Osteocyte (in vitro differentiated cells): ENCODE results near the gene CTLA4. TPM values are rescaled to one million over a fixed set of nuclear protein-coding genes. Genes with fewer than 3 reads are reported as not detected.
"Not testable (repeated sequence)": the region's sequence is repeated elsewhere in the genome, so short reads cannot be mapped to it uniquely, and the experiment has no call there.

Experiments
- DNase-seq: peaks from one replicate; pipeline ENCODE4 v3.0.0; 2021; ENCODE audit warnings: mixed read lengths; ENCODE audit not compliant: unreplicated experiment; ENCODE audit errors: extremely low spot score
- H3K27ac Mint-ChIP-seq: one replicate; pipeline ENCODE4 v1.8.0; 2021; ENCODE audit warnings: mild to moderate bottlenecking, mixed read lengths; ENCODE audit not compliant: unreplicated experiment
- H3K27me3 Mint-ChIP-seq: one replicate; pipeline ENCODE4 v1.8.0; 2021; ENCODE audit warnings: mixed read lengths; ENCODE audit not compliant: unreplicated experiment
- H3K36me3 Mint-ChIP-seq: one replicate; pipeline ENCODE4 v1.8.0; 2021; ENCODE audit warnings: mixed read lengths; ENCODE audit not compliant: unreplicated experiment
- H3K4me1 Mint-ChIP-seq: one replicate; pipeline ENCODE4 v1.8.0; 2021; ENCODE audit warnings: mixed read lengths; ENCODE audit not compliant: unreplicated experiment
- H3K4me3 Mint-ChIP-seq: one replicate; pipeline ENCODE4 v1.8.0; 2021; ENCODE audit warnings: mild to moderate bottlenecking, moderate library complexity, mixed read lengths; ENCODE audit not compliant: unreplicated experiment
- H3K9me3 Mint-ChIP-seq: one replicate; pipeline ENCODE4 v1.8.0; 2021; ENCODE audit warnings: mixed read lengths; ENCODE audit not compliant: unreplicated experiment
- total RNA-seq: library from RNA; stranded (reverse); gene quantifications from 2 replicates; pipeline ENCODE4 v1.2.1, GENCODE V29; 2021
- TF ChIP-seq, protein P1 (sequence below): fragments of 200-600 bp; sonication (generic); IDR thresholded peaks from 2 replicates; pipeline ENCODE4 v1.5.0; 2021; ENCODE audit warnings: antibody characterized with exemption, mild to moderate bottlenecking, moderate library complexity

Gene CTLA4
- total RNA-seq, 1 donor from 2014 or later, result not detected

DNA sequence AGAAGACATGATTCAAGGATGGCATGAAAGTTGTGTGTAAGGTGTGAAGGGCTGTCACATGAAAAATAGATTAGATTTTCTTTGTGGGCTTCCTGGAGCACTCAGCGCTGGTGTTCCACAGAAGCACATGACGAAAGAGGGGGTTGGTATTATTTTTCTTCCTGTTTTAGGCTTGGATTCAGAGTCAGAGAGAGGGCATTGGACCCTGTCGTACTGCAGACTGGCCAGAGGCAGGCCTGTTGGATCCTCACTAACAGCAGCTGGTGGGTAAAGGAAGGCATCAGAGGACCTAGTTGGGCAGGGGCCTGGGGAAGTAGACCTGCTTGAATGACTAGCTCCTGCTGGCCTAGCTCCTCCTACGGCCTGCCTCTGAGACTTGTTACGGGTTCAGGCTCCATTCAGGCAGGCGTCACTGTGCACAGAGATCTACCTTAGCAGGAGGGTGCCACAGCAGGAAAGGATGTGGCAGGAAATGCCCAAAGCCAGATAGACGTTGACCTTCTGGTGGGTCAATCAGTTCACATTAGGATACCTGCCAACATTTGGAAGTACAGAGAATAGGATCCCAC lies 13.1 kb downstream of the CTLA4 start:
- H3K9me3 Mint-ChIP-seq, result no peaks in the 10 kb centered on the region
- DNase-seq, result no peak
- no peaks in the 10 kb centered on the region for H3K36me3 Mint-ChIP-seq
- peaks cover 18% of the 10 kb centered on the region for H3K27me3 Mint-ChIP-seq
- no peak overlapping the region for H3K4me3 Mint-ChIP-seq
- H3K4me1 Mint-ChIP-seq, result no peaks in the 10 kb centered on the region
- TF ChIP-seq, protein P1, sequence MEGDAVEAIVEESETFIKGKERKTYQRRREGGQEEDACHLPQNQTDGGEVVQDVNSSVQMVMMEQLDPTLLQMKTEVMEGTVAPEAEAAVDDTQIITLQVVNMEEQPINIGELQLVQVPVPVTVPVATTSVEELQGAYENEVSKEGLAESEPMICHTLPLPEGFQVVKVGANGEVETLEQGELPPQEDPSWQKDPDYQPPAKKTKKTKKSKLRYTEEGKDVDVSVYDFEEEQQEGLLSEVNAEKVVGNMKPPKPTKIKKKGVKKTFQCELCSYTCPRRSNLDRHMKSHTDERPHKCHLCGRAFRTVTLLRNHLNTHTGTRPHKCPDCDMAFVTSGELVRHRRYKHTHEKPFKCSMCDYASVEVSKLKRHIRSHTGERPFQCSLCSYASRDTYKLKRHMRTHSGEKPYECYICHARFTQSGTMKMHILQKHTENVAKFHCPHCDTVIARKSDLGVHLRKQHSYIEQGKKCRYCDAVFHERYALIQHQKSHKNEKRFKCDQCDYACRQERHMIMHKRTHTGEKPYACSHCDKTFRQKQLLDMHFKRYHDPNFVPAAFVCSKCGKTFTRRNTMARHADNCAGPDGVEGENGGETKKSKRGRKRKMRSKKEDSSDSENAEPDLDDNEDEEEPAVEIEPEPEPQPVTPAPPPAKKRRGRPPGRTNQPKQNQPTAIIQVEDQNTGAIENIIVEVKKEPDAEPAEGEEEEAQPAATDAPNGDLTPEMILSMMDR, result no peak
- no peak overlapping the region for H3K27ac Mint-ChIP-seq

GRCh38 chr2:203881185-203881584 lies 13.6 kb downstream of the CTLA4 start:
- H3K27ac Mint-ChIP-seq, H3K4me1 Mint-ChIP-seq, H3K4me3 Mint-ChIP-seq, DNase-seq, H3K9me3 Mint-ChIP-seq, H3K36me3 Mint-ChIP-seq: not testable (repeated sequence)
- H3K27me3 Mint-ChIP-seq, result peaks cover 13% of the 10 kb centered on the region

DNA sequence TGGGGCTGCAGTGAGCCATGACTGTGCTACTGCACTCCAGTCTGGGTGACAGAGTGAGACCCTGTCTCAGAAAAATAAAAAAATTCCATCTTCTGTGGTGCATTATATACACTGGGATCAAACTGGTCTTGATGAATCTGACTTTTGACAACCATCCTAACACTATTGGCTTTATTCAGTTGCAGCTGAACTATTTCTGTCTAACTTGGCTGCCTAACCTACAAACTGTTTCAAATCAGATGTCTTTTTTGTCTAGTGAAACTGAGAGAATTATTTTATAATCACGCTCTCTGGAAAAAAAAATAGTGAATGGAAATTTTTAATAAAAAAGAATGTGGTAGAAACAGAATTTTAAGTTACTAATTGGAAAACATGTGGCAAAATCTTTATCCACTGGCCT lies 15.0 kb downstream of the CTLA4 start:
- Mint-ChIP-seq H3K27me3 (peaks cover 11% of the 10 kb centered on the region), H3K36me3 (no peaks in the 10 kb centered on the region), H3K4me1 (peaks cover 5% of the 10 kb centered on the region), H3K4me3 (no peak overlapping the region), H3K27ac (no peak overlapping the region), H3K9me3 (no peaks in the 10 kb centered on the region)
- DNase-seq, result no peak
- TF ChIP-seq, protein P1, result no peak

- Mint-ChIP-seq H3K4me3 (no peak overlapping the region), H3K27me3 (peaks cover 2% of the 10 kb centered on the region), H3K36me3 (no peaks in the 10 kb centered on the region), H3K9me3 (peaks cover 2% of the 10 kb centered on the region), H3K4me1 (peaks cover 6% of the 10 kb centered on the region), H3K27ac (no peak overlapping the region)
- no peak for DNase-seq
- TF ChIP-seq, protein P1, result no peak
These were observed 19.1 kb downstream of the CTLA4 start for GRCh38 chr2:203886661-203887151.

- DNase-seq, result no peak
- no peak overlapping the region for H3K27ac Mint-ChIP-seq
- H3K4me1 Mint-ChIP-seq, result peaks cover 11% of the 10 kb centered on the region
- TF ChIP-seq, protein P1, result no peak
- no peaks in the 10 kb centered on the region for H3K36me3 Mint-ChIP-seq
- H3K9me3 Mint-ChIP-seq, result peaks cover 8% of the 10 kb centered on the region
- peaks cover 2% of the 10 kb centered on the region for H3K27me3 Mint-ChIP-seq
- H3K4me3 Mint-ChIP-seq, result no peak overlapping the region
These were observed 20.1 kb downstream of the CTLA4 start for GRCh38 chr2:203887677-203888076.
